H1 (cell line): ENCODE results near the gene SMG7. TPM values are rescaled to one million over a fixed set of nuclear protein-coding genes. Genes with fewer than 3 reads are reported as not detected.

Source experiments
- CTCF ChIA-PET: fragments of 300-600 bp; sonication (Branson Sonifier 250); formaldehyde crosslinking; loops from one replicate; lab custom pipeline; 2021; ENCODE audit not compliant: partially characterized antibody; lab: Charles Lee
- POLR2A ChIA-PET: fragments of 300-600 bp; sonication (Branson Sonifier 250); formaldehyde crosslinking; loops from one replicate; lab custom pipeline; 2021; ENCODE audit warnings: inconsistent platforms; ENCODE audit not compliant: partially characterized antibody; lab: Charles Lee
- DNase-seq, 2 experiments: peaks; one replicate each; pipeline versions ENCODE4 v3.0.0 to v3.0.0-alpha.2; 2010 to 2022; ENCODE audit warnings: low spot score in 2 of 2, low read depth in 1 of 2, mixed read lengths in 1 of 2
- FAIRE-seq: peaks from 2 replicates; lab custom pipeline; 2011; peaks lifted over from hg19 to GRCh38; lab: Jason Lieb, UNC
- H2AFZ ChIP-seq: 2 replicates; pipeline ENCODE4 v1.8.1; 2012; ENCODE audit warnings: low read length, inconsistent platforms
- H2AK5ac ChIP-seq: 2 replicates; pipeline ENCODE4 v1.6.1; 2013; ENCODE audit warnings: low read depth, low read length
- H2BK120ac ChIP-seq: replicated peaks from 2 replicates; pipeline ENCODE3; 2013; ENCODE audit warnings: low read depth, low read length, inconsistent platforms
- H2BK12ac ChIP-seq: 2 replicates; pipeline ENCODE4 v1.6.1; 2013; ENCODE audit warnings: low read depth, low read length
- H2BK15ac ChIP-seq: 2 replicates; pipeline ENCODE4 v1.6.1; 2013; ENCODE audit warnings: low read length
- H2BK20ac ChIP-seq: 2 replicates; pipeline ENCODE4 v1.6.1; 2013; ENCODE audit warnings: low read length
- H2BK5ac ChIP-seq: 2 replicates; pipeline ENCODE4 v1.6.1; 2013; ENCODE audit warnings: low read depth, low read length
- H3K14ac ChIP-seq: 2 replicates; pipeline ENCODE4 v1.6.1; 2013; ENCODE audit warnings: inconsistent platforms; ENCODE audit not compliant: insufficient read length
- H3K18ac ChIP-seq: 2 replicates; pipeline ENCODE4 v1.6.1; 2013; ENCODE audit warnings: low read length; ENCODE audit errors: extremely low read depth
- H3K23ac ChIP-seq: 2 replicates; pipeline ENCODE4 v1.6.1; 2013; ENCODE audit warnings: inconsistent platforms; ENCODE audit not compliant: insufficient read length
- H3K23me2 ChIP-seq: 2 replicates; pipeline ENCODE4 v1.6.1; 2013; ENCODE audit warnings: low read depth, low read length
- H3K27ac ChIP-seq: 2 replicates; pipeline ENCODE4 v1.6.1; 2011; ENCODE audit warnings: low read depth, low read length, inconsistent platforms
- H3K27me3 ChIP-seq, 4 experiments: replicated peaks in 1 of 4; 1 replicate in 1 of 4; 2 replicates in 3 of 4; pipeline versions ENCODE4 v1.6.1 to v1.8.1; 2011 to 2013; ENCODE audit warnings: low read length in 3 of 4, mild to moderate bottlenecking in 3 of 4, inconsistent platforms in 2 of 4, mixed read lengths in 2 of 4, moderate library complexity in 1 of 4; ENCODE audit not compliant: control insufficient read depth in 3 of 4, insufficient read depth in 3 of 4; ENCODE audit errors: extremely low read depth in 1 of 4
- H3K36me3 ChIP-seq, 4 experiments: 2 replicates each; pipeline versions ENCODE4 v1.6.1 to v1.8.1; 2011 to 2013; ENCODE audit warnings: mild to moderate bottlenecking in 4 of 4, low read length in 3 of 4, moderate library complexity in 2 of 4, control low read depth in 1 of 4, inconsistent platforms in 1 of 4; ENCODE audit not compliant: insufficient read depth in 4 of 4, control insufficient read depth in 2 of 4
- H3K4ac ChIP-seq: replicated peaks from 2 replicates; pipeline ENCODE3; 2013; ENCODE audit warnings: low read length, low read depth, mixed read lengths, inconsistent platforms; ENCODE audit not compliant: insufficient read length
- H3K4me1 ChIP-seq, 4 experiments: replicated peaks in 1 of 4; 1 replicate in 1 of 4; 2 replicates in 3 of 4; pipeline versions ENCODE4 v1.6.1 to v1.8.1; 2011 to 2013; ENCODE audit warnings: low read length in 3 of 4, inconsistent platforms in 2 of 4, mixed read lengths in 1 of 4; ENCODE audit not compliant: insufficient read depth in 4 of 4, control insufficient read depth in 3 of 4
- H3K4me2 ChIP-seq, 2 experiments: 2 replicates each; pipeline versions ENCODE4 v1.6.1 to v1.8.1; 2011 to 2013; ENCODE audit warnings: low read depth in 2 of 2, low read length in 2 of 2, control low read depth in 1 of 2, inconsistent platforms in 1 of 2, mild to moderate bottlenecking in 1 of 2; ENCODE audit not compliant: insufficient read depth in 1 of 2
- H3K4me3 ChIP-seq, 4 experiments: fragments of 200-600, 300-600 bp in 1 of 4; sonication (generic), shearing (Covaris generic), sonication (Bioruptor Twin) in 1 of 4; 2 replicates each; pipeline versions ENCODE4 v1.5.1 to v1.8.1; 2011 to 2016; ENCODE audit warnings: low read length in 4 of 4, low read depth in 3 of 4, control low read depth in 2 of 4, inconsistent platforms in 2 of 4, mild to moderate bottlenecking in 2 of 4, mixed read lengths in 1 of 4, moderate library complexity in 1 of 4; ENCODE audit not compliant: insufficient read depth in 2 of 4; ENCODE audit errors: extremely low read depth in 1 of 4
- H3K56ac ChIP-seq: replicated peaks from 2 replicates; pipeline ENCODE3; 2013; ENCODE audit warnings: low read depth, mild to moderate bottlenecking, mixed read lengths, low read length, inconsistent platforms; ENCODE audit not compliant: insufficient read length
- H3K79me1 ChIP-seq: 2 replicates; pipeline ENCODE4 v1.6.1; 2013; ENCODE audit warnings: low read depth, low read length, control low read depth
- H3K79me2 ChIP-seq, 2 experiments: 2 replicates each; pipeline versions ENCODE4 v1.6.1 to v1.8.1; 2012 to 2013; ENCODE audit warnings: low read length in 2 of 2, mild to moderate bottlenecking in 2 of 2, inconsistent platforms in 1 of 2; ENCODE audit not compliant: insufficient read depth in 2 of 2, control insufficient read depth in 1 of 2
- H3K9ac ChIP-seq, 4 experiments: replicated peaks in 1 of 4; 1 replicate in 1 of 4; 2 replicates in 3 of 4; pipeline versions ENCODE4 v1.6.1 to v1.8.1; 2011 to 2013; ENCODE audit warnings: low read depth in 3 of 4, low read length in 3 of 4, control low read depth in 2 of 4, mild to moderate bottlenecking in 2 of 4, moderate library complexity in 2 of 4, inconsistent platforms in 1 of 4; ENCODE audit errors: extremely low read depth in 1 of 4
- H3K9me3 ChIP-seq, 2 experiments: 2 replicates each; pipeline versions ENCODE4 v1.6.1 to v1.8.1; 2012 to 2013; ENCODE audit warnings: mild to moderate bottlenecking in 2 of 2, moderate library complexity in 2 of 2, control low read depth in 1 of 2, inconsistent platforms in 1 of 2, low read depth in 1 of 2, low read length in 1 of 2, mixed read lengths in 1 of 2; ENCODE audit not compliant: insufficient read depth in 2 of 2
- H4K20me1 ChIP-seq, 2 experiments: replicated peaks in 1 of 2; 2 replicates each; pipeline versions ENCODE3 to v1.8.1; 2011 to 2013; ENCODE audit warnings: inconsistent platforms in 2 of 2, low read length in 2 of 2, mild to moderate bottlenecking in 1 of 2; ENCODE audit not compliant: insufficient read depth in 2 of 2, control insufficient read depth in 1 of 2
- H4K5ac ChIP-seq: 2 replicates; pipeline ENCODE4 v1.6.1; 2013; ENCODE audit warnings: low read length, low read depth, mixed read lengths, inconsistent platforms; ENCODE audit not compliant: insufficient read length
- H4K8ac ChIP-seq: 2 replicates; pipeline ENCODE4 v1.8.0; 2013; ENCODE audit warnings: mild to moderate bottlenecking, moderate library complexity, low read length, inconsistent platforms; ENCODE audit not compliant: insufficient read depth; ENCODE audit errors: extremely low read depth
- H4K91ac ChIP-seq: replicated peaks from 2 replicates; pipeline ENCODE3; 2013; ENCODE audit warnings: low read length, mixed read lengths, inconsistent platforms; ENCODE audit not compliant: insufficient read length
- BACH1 ChIP-seq: IDR thresholded peaks from 2 replicates; pipeline ENCODE4 v1.6.1; 2012; ENCODE audit warnings: low read length, improper control_type of control experiment
- RAD21 ChIP-seq, 2 experiments: IDR thresholded peaks in 1 of 2; conservative IDR thresholded peaks in 1 of 2; 2 replicates each; pipeline ENCODE4 v1.6.1; 2011; ENCODE audit warnings: low read depth in 2 of 2, low read length in 2 of 2, improper control_type of control experiment in 1 of 2, inconsistent platforms in 1 of 2, mild to moderate bottlenecking in 1 of 2, moderate library complexity in 1 of 2
- TAF1 ChIP-seq: IDR thresholded peaks from 2 replicates; pipeline ENCODE4 v1.6.1; 2011; ENCODE audit warnings: mild to moderate bottlenecking, low read depth, low read length
- WGBS, 2 experiments: shearing (Covaris generic) in 1 of 2; methylation state at CpG; one replicate each; pipeline versions ENCODE4 v1.1.6 to v1.1.7; 2013 to 2015; ENCODE audit warnings: low lambda C conversion rate in 2 of 2, mixed read lengths in 2 of 2, inconsistent platforms in 1 of 2, low coverage in 1 of 2, missing lambda C conversion rate in 1 of 2; ENCODE audit not compliant: insufficient replicate concordance in 2 of 2, insufficient coverage in 1 of 2, insufficient read length in 1 of 2; ENCODE audit errors: extremely low coverage in 1 of 2, missing lambda C conversion rate in 1 of 2; 5-methylcytosine and 5-hydroxymethylcytosine counted together
- polyA plus RNA-seq, 7 experiments: library from polyadenylated mRNA; depleted of rRNA in 3 of 7; stranded (reverse) in 5 of 7; unstranded in 2 of 7; fragments of >200 nt in 5 of 7; fragments of 200-250 nt in 2 of 7; gene quantifications; 1 replicate in 5 of 7; 2 replicates in 1 of 7; 4 replicates in 1 of 7; pipeline versions ENCODE4 v1.2.1 to v1.2.3, GENCODE V29; 2011 to 2013; ENCODE audit warnings: missing spikeins in 2 of 7, mixed read lengths in 2 of 7
- total RNA-seq: library from RNA; stranded (reverse); fragmentation: NEBNext Ultra II Directional; extraction: Animal tissue kit (Norgen Biotek cat#: 25700); gene quantifications from 2 replicates; pipeline ENCODE4 v1.2.1, GENCODE V29; 2021

The SMG7 gene
- total and polyA plus RNA-seq, 2 of the 8 experiments (the other 6 are each of a cell fraction or from before 2014, with no cell fraction given) = 39.3 to 65.6 TPM

- Histone ChIP-seq H4K91ac (no peak overlapping the region), H3K27ac (no peak overlapping the region), H3K18ac (no peak overlapping the region), H2BK20ac (no peak overlapping the region), H2BK120ac (no peak overlapping the region), H2AFZ (no peak overlapping the region), H3K56ac (no peak overlapping the region), H3K14ac (no peak overlapping the region), H2BK5ac (no peak overlapping the region), H3K27me3 (no peaks in the 10 kb centered on the region), H3K9me3 (no peaks in the 10 kb centered on the region), H3K9ac (no peak overlapping the region), H3K23ac (no peak overlapping the region), H3K79me1 (no peaks in the 10 kb centered on the region; the same call in 1 of the 2 replicates), H3K23me2 (no peaks in the 10 kb centered on the region), H4K5ac (no peak overlapping the region), H3K4me2 (no peak overlapping the region), H3K36me3 (peaks cover 11 to 70% (median 44%) of the 10 kb centered on the region in 4 experiments; a peak in 7 of 8 replicates), H3K4ac (no peak overlapping the region), H3K4me3 (no peak overlapping the region), H3K79me2 (no peaks in the 10 kb centered on the region), H4K20me1 (peaks cover 0 to 2% of the 10 kb centered on the region in 2 experiments), H2BK15ac (no peak overlapping the region), H2AK5ac (no peak overlapping the region), H3K4me1 (peaks cover 1 to 5% (median 3%) of the 10 kb centered on the region in 4 experiments; a peak in 4 of 7 replicates), H4K8ac (no peak overlapping the region), H2BK12ac (no peak overlapping the region)
- POLR2A ChIA-PET = interaction anchor here (0.9 kb wide), 1 partner anchor 708 kb away, joined by 3 read pairs; no protein-coding TSS in a partner anchor
- no peak for FAIRE-seq
- TF ChIP-seq RAD21 (IDR thresholded peaks at IDR 0.05 in 1 of 2, conservative IDR thresholded peaks at IDR 0.05 in 1 of 2; ENCODE audit: low read depth in 2 of 2, low read length in 2 of 2) = 0 out of 4 replicates have a peak, but pooled peaks of 1 of the 2 experiments have one; percentile 3
- TF ChIP-seq TAF1 = no peak
- no peak for TF ChIP-seq BACH1
- no peak for DNase-seq
- WGBS, 2 experiments = 86% methylated on average over 9 of the region's 9 CpGs; no CpG with 5 or more reads in 1 of the 2 experiments
- CTCF ChIA-PET = interaction anchor here (1.0 to 1.3 kb wide), 2 partner anchors 17 to 21 kb away, joined by 3 to 5 read pairs; no protein-coding TSS in a partner anchor
These were observed 79.6 kb downstream of the SMG7 start for GRCh38 chr1:183551924-183552323.
